HepG2 (cell line): ENCODE data around the gene VAMP5. TPM values are rescaled to one million over a fixed set of nuclear protein-coding genes. Genes with fewer than 3 reads are reported as not detected.

ENCODE experiments used
- AGO2 ChIP-seq: fragments of 200-400 bp; formaldehyde crosslinking; optimal IDR thresholded peaks from 2 replicates; pipeline ENCODE3; 2017; ENCODE audit warnings: mild to moderate bottlenecking, low read depth, low read length, moderate library complexity
- ATF7 ChIP-seq, 2 experiments: fragments of 450-650 bp in 1 of 2; sonication (generic) in 1 of 2; formaldehyde crosslinking in 1 of 2; IDR thresholded peaks; 2 replicates each; pipeline versions ENCODE4 v1.4.0 to v1.6.1; 2016 to 2020; ENCODE audit warnings: antibody characterized with exemption in 1 of 2, mild to moderate bottlenecking in 1 of 2, missing genetic modification reagents in 1 of 2
- KDM3A ChIP-seq: IDR thresholded peaks from 2 replicates; pipeline ENCODE4 v1.6.1; 2018; ENCODE audit warnings: low read depth, missing compliant biosample characterization
- KLF15 ChIP-seq: sonication (generic); formaldehyde crosslinking; IDR thresholded peaks from 2 replicates; pipeline ENCODE4 v1.8.1; 2023; ENCODE audit warnings: borderline replicate concordance, mild to moderate bottlenecking, inconsistent platforms, missing genetic modification reagents, mixed read lengths
- MTA3 ChIP-seq: sonication (generic); formaldehyde crosslinking; IDR thresholded peaks from 2 replicates; pipeline ENCODE4 v1.4.0; 2020; ENCODE audit warnings: missing genetic modification reagents
- MXD3 ChIP-seq: IDR thresholded peaks from 2 replicates; pipeline ENCODE4 v1.6.1; 2016; ENCODE audit warnings: mild to moderate bottlenecking, missing biosample characterization, missing genetic modification reagents
- NCOA1 ChIP-seq: sonication (generic); formaldehyde crosslinking; IDR thresholded peaks from 2 replicates; pipeline ENCODE4 v1.9.0; 2021; ENCODE audit warnings: missing genetic modification reagents
- NFKBIZ ChIP-seq: IDR thresholded peaks from 2 replicates; pipeline ENCODE4 v1.6.1; 2018; ENCODE audit warnings: missing genetic modification reagents, missing compliant biosample characterization
- PCBP1 ChIP-seq: fragments of 200-400 bp; formaldehyde crosslinking; IDR thresholded peaks from 2 replicates; pipeline ENCODE4 v1.6.1; 2017; ENCODE audit warnings: mild to moderate bottlenecking, low read depth, low read length, borderline replicate concordance
- PCBP2 ChIP-seq: fragments of 200-400 bp; formaldehyde crosslinking; optimal IDR thresholded peaks from 2 replicates; pipeline ENCODE3; 2018; ENCODE audit warnings: low read length, low read depth; ENCODE audit not compliant: poor library complexity, severe bottlenecking
- SNAPC5 ChIP-seq: sonication (generic); formaldehyde crosslinking; IDR thresholded peaks from 2 replicates; pipeline ENCODE4 v1.8.1; 2023; ENCODE audit warnings: mild to moderate bottlenecking, missing genetic modification reagents, borderline replicate concordance
- TAF15 ChIP-seq: fragments of 200-400 bp; formaldehyde crosslinking; IDR thresholded peaks from one replicate; pipeline ENCODE4 v1.6.1; 2018; ENCODE audit warnings: mild to moderate bottlenecking, low read depth, low read length; ENCODE audit not compliant: poor library complexity, severe bottlenecking
- TEF ChIP-seq: sonication (generic); formaldehyde crosslinking; IDR thresholded peaks from 2 replicates; pipeline ENCODE4 v1.5.0; 2020; ENCODE audit warnings: missing genetic modification reagents
- TOE1 ChIP-seq: sonication (generic); formaldehyde crosslinking; IDR thresholded peaks from 2 replicates; pipeline ENCODE4 v1.4.0; 2020; ENCODE audit warnings: mild to moderate bottlenecking, missing genetic modification reagents
- XRCC5 ChIP-seq: fragments of 200-400 bp; formaldehyde crosslinking; optimal IDR thresholded peaks from 2 replicates; pipeline ENCODE3; 2017; ENCODE audit warnings: mild to moderate bottlenecking, low read length
- ZBTB14 ChIP-seq: sonication (generic); formaldehyde crosslinking; IDR thresholded peaks from 2 replicates; pipeline ENCODE4 v1.4.0; 2020; ENCODE audit warnings: missing genetic modification reagents
- ZBTB2 ChIP-seq: sonication (generic); formaldehyde crosslinking; IDR thresholded peaks from 2 replicates; pipeline ENCODE4 v1.8.0; 2022; ENCODE audit warnings: low read depth, missing genetic modification reagents
- ZBTB39 ChIP-seq: sonication (generic); formaldehyde crosslinking; IDR thresholded peaks from 2 replicates; pipeline ENCODE4 v1.5.0; 2020; ENCODE audit warnings: missing genetic modification reagents
- ZNF337 ChIP-seq: sonication (generic); formaldehyde crosslinking; IDR thresholded peaks from 2 replicates; pipeline ENCODE4 v1.5.1; 2020; ENCODE audit warnings: missing genetic modification reagents, low read depth, mild to moderate bottlenecking, borderline replicate concordance
- ZNF44 ChIP-seq: sonication (generic); formaldehyde crosslinking; IDR thresholded peaks from 2 replicates; pipeline ENCODE4 v1.5.1; 2020; ENCODE audit warnings: mild to moderate bottlenecking, missing genetic modification reagents
- ZNF605 ChIP-seq: sonication (generic); formaldehyde crosslinking; IDR thresholded peaks from 2 replicates; pipeline ENCODE4 v1.8.0; 2022; ENCODE audit warnings: mild to moderate bottlenecking, missing genetic modification reagents
- polyA plus RNA-seq, 8 experiments: library from polyadenylated mRNA; depleted of rRNA in 3 of 8; stranded (reverse) in 7 of 8; unstranded in 1 of 8; fragments of >200 nt; fragmentation: Illumina TruSeq in 4 of 8; extraction: Trizol in 4 of 8; gene quantifications; 2 replicates each; pipeline versions ENCODE4 v1.2.1 to v1.2.3, GENCODE V29; 2011 to 2016; ENCODE audit warnings: low read depth in 4 of 8, missing spikeins in 1 of 8, mixed read lengths in 1 of 8; ENCODE audit not compliant: insufficient read depth in 1 of 8
- total RNA-seq, 5 experiments: library from RNA; depleted of rRNA; stranded (reverse); fragments of >200 nt; fragmentation: Illumina TruSeq; extraction: Trizol; gene quantifications; 2 replicates each; pipeline ENCODE4 v1.2.3, GENCODE V29; 2016; ENCODE audit warnings: low read depth in 1 of 5

The VAMP5 gene
- total and polyA plus RNA-seq, 2 of the 13 experiments (the other 11 are each of a cell fraction or from before 2014, with no cell fraction given), result 7.2 to 56.7 TPM

GRCh38 chr2:85539361-85540132 is 44.7 kb upstream of the VAMP5 start (continued):
- TF ChIP-seq ZBTB39 (CRISPR knock-in tag), result no peak; the same call in 1 of the 2 replicates
- no peak for TF ChIP-seq XRCC5
- TF ChIP-seq PCBP1, result peak; percentile 64; the same call in 1 of the 2 replicates
- TF ChIP-seq TEF (CRISPR knock-in tag), result peak; percentile 73; the same call in 1 of the 2 replicates
- no peak; the same call in 1 of the 2 replicates for TF ChIP-seq SNAPC5
- TF ChIP-seq KDM3A (CRISPR knock-in tag), result peak; percentile 36; the same call in 1 of the 2 replicates
- no peak for TF ChIP-seq MTA3
- no peak for TF ChIP-seq PCBP2
- TF ChIP-seq ATF7 (IDR thresholded peaks at IDR 0.05), result no peak
- peak; percentile 61; the same call in 1 of the 2 replicates for TF ChIP-seq ATF7 (CRISPR knock-in tag; IDR thresholded peaks at IDR 0.05)
- TF ChIP-seq TOE1, result no peak
- peak; percentile 95 for TF ChIP-seq MXD3 (CRISPR knock-in tag)
- TF ChIP-seq ZNF337, result no peak
- peak; percentile 92 for TF ChIP-seq ZBTB14 (CRISPR knock-in tag)
- peak; percentile 65 for TF ChIP-seq ZBTB2
- peak; percentile 70; the same call in 1 of the 2 replicates for TF ChIP-seq ZNF605
- peak; percentile 100 for TF ChIP-seq AGO2
- TF ChIP-seq NFKBIZ (CRISPR knock-in tag), result peak; percentile 20; the same call in 1 of the 2 replicates
- no peak for TF ChIP-seq ZNF44 (CRISPR knock-in tag)
- TF ChIP-seq TAF15, result peak; percentile 93
- TF ChIP-seq KLF15 (CRISPR knock-in tag), result 0 out of 2 replicates have a peak, but pooled peaks have one; percentile 64
- peak; percentile 53; the same call in 1 of the 2 replicates for TF ChIP-seq NCOA1
